ENCODE data around the gene AFF4. TPM values are rescaled to one million over a fixed set of nuclear protein-coding genes. Genes with fewer than 3 reads are reported as not detected.

The AFF4 gene
- total RNA-seq, 3 donors from 2014 or later (not counting 1 experiment from before 2014, with no cell fraction given): 87.5 to 98.1 (median 90.8) TPM

GRCh38 chr5:132825834-132826391 is 137.5 kb downstream of the AFF4 start:
- WGBS (ENCODE audit: insufficient coverage): 14% methylated on average over 43 of the region's 43 CpGs
- peaks cover 6 to 13% of the 10 kb centered on the region in 2 donors for H3K4me1 Mint-ChIP-seq
- no peaks in the 10 kb centered on the region for H3K9me3 Mint-ChIP-seq
- Histone ChIP-seq H3K27me3 (ENCODE audit: control insufficient read depth, insufficient read depth, low read length) (peaks cover 37% of the 10 kb centered on the region), H3K4me3 (ENCODE audit: low read length) (no peak overlapping the region), H3K27ac (ENCODE audit: low read length) (no peak overlapping the region), H3K4me1 (ENCODE audit: control insufficient read depth, insufficient read depth, low read length) (peaks cover 17% of the 10 kb centered on the region), H3K9me3 (ENCODE audit: control insufficient read depth, insufficient read depth, low read length) (no peaks in the 10 kb centered on the region), H3K36me3 (ENCODE audit: control insufficient read depth, insufficient read depth, low read length) (no peaks in the 10 kb centered on the region)
- H3K4me3 Mint-ChIP-seq: no peak overlapping the region
- H3K36me3 Mint-ChIP-seq: no peaks in the 10 kb centered on the region
- DNase-seq (peak in 1 of 2 donors; percentile 41), ATAC-seq (no peak)
- intact Hi-C loops (cut with micrococcal nuclease): no loop called here
- peaks cover 29 to 60% of the 10 kb centered on the region in 2 donors for H3K27me3 Mint-ChIP-seq (ENCODE audit: low read depth in 2 of 2)
- no peak for TF ChIP-seq CTCF (IDR thresholded peaks at IDR 0.05)
- no peak overlapping the region for H3K27ac Mint-ChIP-seq

Other genes with a start within 250 kb of the AFF4 start
- gene KIF3A, start 226.1 kb downstream of the AFF4 start, total RNA-seq: 10 to 100 TPM; 13.6 to 19.2 (median 18.6) TPM
- 1 to 10 TPM in 1 of 3 donors, under 1 TPM in 1, not detected in 1; 0.23 to 1.5 TPM for gene CCNI2, start 216.2 kb downstream of the AFF4 start, total RNA-seq
- 10 to 100 TPM in 1 of 3 donors, 1 to 10 TPM in 2; 5.2 to 17.0 (median 9.4) TPM for gene SEPTIN8, start 186.4 kb downstream of the AFF4 start, total RNA-seq
- not detected for gene SOWAHA, start 150.3 kb downstream of the AFF4 start, total RNA-seq
- 1 to 10 TPM in 1 of 3 donors, under 1 TPM in 2; 0.82 to 3.5 (median 0.85) TPM for gene SHROOM1, start 133.0 kb downstream of the AFF4 start, total RNA-seq
- gene GDF9, start 97.2 kb downstream of the AFF4 start, total RNA-seq: under 1 TPM; 0.53 to 0.78 (median 0.57) TPM
- 100 to 1,000 TPM; 114 to 116 (median 115) TPM for gene UQCRQ, start 97.0 kb downstream of the AFF4 start, total RNA-seq
- gene LEAP2, start 90.0 kb downstream of the AFF4 start, total RNA-seq: 1 to 10 TPM in 2 of 3 donors, under 1 TPM in 1; 0.70 to 1.3 (median 1.2) TPM
- gene ZCCHC10, start 62.9 kb upstream of the AFF4 start, total RNA-seq: 10 to 100 TPM; 18.4 to 20.5 (median 20.4) TPM
- gene HSPA4, start 88.4 kb upstream of the AFF4 start, total RNA-seq: 10 to 100 TPM; 38.3 to 58.6 (median 43.0) TPM